Neural progenitor cell (in vitro differentiated cells): ENCODE data around the gene MYLK.

Experiments used
- CTCF ChIP-seq: fragments of 200-600 bp; sonication (generic); IDR thresholded peaks from 2 replicates; pipeline ENCODE4 v1.5.1; 2017; ENCODE audit warnings: antibody characterized with exemption, mild to moderate bottlenecking
- EZH2 ChIP-seq: fragments of 200-600 bp; sonication (generic); IDR thresholded peaks from 2 replicates; pipeline ENCODE4 v1.6.1; 2017; ENCODE audit warnings: antibody characterized with exemption, mild to moderate bottlenecking, moderate library complexity

- TF ChIP-seq CTCF (no peak), EZH2 (no peak)
Observed at GRCh38 chr3:123711356-123711755, 172.8 kb downstream of the MYLK start.
